Liver (tissue), 3 donors: Measurements from ENCODE around the gene PTMS.
A peak's percentile ranks its signal among the peaks of the same experiment; 100 is the strongest.

Source experiments
- ATF3 ChIP-seq: IDR thresholded peaks from 2 replicates; pipeline ENCODE4 v1.6.1; 2016; ENCODE audit warnings: antibody characterized with exemption
- CTCF ChIP-seq: fragments of 150-350 bp; IDR thresholded peaks from 2 replicates; pipeline ENCODE4 v1.5.1; 2017; ENCODE audit warnings: improper control_type of control experiment, low read depth, low read length; ENCODE audit not compliant: missing input control
- GABPA ChIP-seq, 2 donors: IDR thresholded peaks in 1 of 2; conservative IDR thresholded peaks in 1 of 2; 2 replicates each; pipeline ENCODE4 v1.6.1; 2016; ENCODE audit warnings: antibody characterized with exemption in 2 of 2, mild to moderate bottlenecking in 1 of 2, moderate library complexity in 1 of 2
- MAX ChIP-seq: IDR thresholded peaks from 2 replicates; pipeline ENCODE4 v1.6.1; 2016; ENCODE audit warnings: antibody characterized with exemption
- RAD21 ChIP-seq, 2 donors: IDR thresholded peaks; 2 replicates each; pipeline ENCODE4 v1.6.1; 2016; ENCODE audit warnings: antibody characterized with exemption in 2 of 2, mild to moderate bottlenecking in 2 of 2
- REST ChIP-seq: IDR thresholded peaks from 2 replicates; pipeline ENCODE4 v1.6.1; 2016; ENCODE audit warnings: antibody characterized with exemption, mild to moderate bottlenecking
- TAF1 ChIP-seq: conservative IDR thresholded peaks from 2 replicates; pipeline ENCODE4 v1.6.1; 2016; ENCODE audit warnings: antibody characterized with exemption, mild to moderate bottlenecking
- YY1 ChIP-seq: IDR thresholded peaks from 2 replicates; pipeline ENCODE4 v1.6.1; 2016; ENCODE audit warnings: antibody characterized with exemption, mild to moderate bottlenecking
- TF ChIP-seq, protein P1 (sequence below): IDR thresholded peaks from 2 replicates; pipeline ENCODE4 v1.6.1; 2016; ENCODE audit warnings: antibody characterized with exemption
- donor health status: healthy.
- donor health status: healthy.

- TF ChIP-seq CTCF = peak; percentile 83
- peak; percentile 40 for TF ChIP-seq YY1
- TF ChIP-seq ATF3 = no peak
- TF ChIP-seq REST = no peak
- TF ChIP-seq MAX = no peak
- peak; percentile 94 to 96 for TF ChIP-seq RAD21 (IDR thresholded peaks at IDR 0.05)
- no peak for TF ChIP-seq GABPA (IDR thresholded peaks at IDR 0.05 in 1 of 2, conservative IDR thresholded peaks at IDR 0.05 in 1 of 2)
- no peak for TF ChIP-seq TAF1
- TF ChIP-seq, protein P1, sequence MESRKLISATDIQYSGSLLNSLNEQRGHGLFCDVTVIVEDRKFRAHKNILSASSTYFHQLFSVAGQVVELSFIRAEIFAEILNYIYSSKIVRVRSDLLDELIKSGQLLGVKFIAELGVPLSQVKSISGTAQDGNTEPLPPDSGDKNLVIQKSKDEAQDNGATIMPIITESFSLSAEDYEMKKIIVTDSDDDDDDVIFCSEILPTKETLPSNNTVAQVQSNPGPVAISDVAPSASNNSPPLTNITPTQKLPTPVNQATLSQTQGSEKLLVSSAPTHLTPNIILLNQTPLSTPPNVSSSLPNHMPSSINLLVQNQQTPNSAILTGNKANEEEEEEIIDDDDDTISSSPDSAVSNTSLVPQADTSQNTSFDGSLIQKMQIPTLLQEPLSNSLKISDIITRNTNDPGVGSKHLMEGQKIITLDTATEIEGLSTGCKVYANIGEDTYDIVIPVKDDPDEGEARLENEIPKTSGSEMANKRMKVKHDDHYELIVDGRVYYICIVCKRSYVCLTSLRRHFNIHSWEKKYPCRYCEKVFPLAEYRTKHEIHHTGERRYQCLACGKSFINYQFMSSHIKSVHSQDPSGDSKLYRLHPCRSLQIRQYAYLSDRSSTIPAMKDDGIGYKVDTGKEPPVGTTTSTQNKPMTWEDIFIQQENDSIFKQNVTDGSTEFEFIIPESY = no peak
These were observed 30.5 kb upstream of the PTMS start for GRCh38 chr12:6735448-6736191.
